Adrenal gland (tissue), 5 donors: Measurements from ENCODE around the gene PRAME.

ENCODE experiments used
- CTCF ChIP-seq, 6 experiments: fragments of 450-650 bp in 4 of 6; fragments of 200-600 bp in 2 of 6; sonication (generic) in 1 of 6; IDR thresholded peaks; 1 replicate in 5 of 6; 2 replicates in 1 of 6; pipeline versions ENCODE4 v1.5.1 to v1.8.0; 2016 to 2021; ENCODE audit warnings: antibody characterized with exemption in 6 of 6, mild to moderate bottlenecking in 2 of 6, moderate library complexity in 1 of 6
- POLR2A ChIP-seq, 2 donors: fragments of 450-650 bp; IDR thresholded peaks; one replicate each; pipeline ENCODE4 v1.6.1; 2017; ENCODE audit warnings: antibody characterized with exemption in 2 of 2, mild to moderate bottlenecking in 2 of 2, moderate library complexity in 1 of 2
- donor health status: DM: no; HTN: no; CAD: no.

GRCh38 chr22:22507743-22508273, 51.3 kb downstream of the PRAME start:
- no peak for TF ChIP-seq CTCF (IDR thresholded peaks at IDR 0.05)
- no peak for TF ChIP-seq POLR2A (IDR thresholded peaks at IDR 0.05)
